SIG-M5 treated with dmso at 0.1 percent for 504 hours (cell line): ENCODE results near the gene TARP.

Source experiments
- DNase-seq: peaks from one replicate; lab custom pipeline; 2025; ENCODE audit not compliant: unreplicated experiment; lab: John Stamatoyannopoulos, UW

The TARP gene

GRCh38 chr7:38220452-38220851, 53.0 kb downstream of the TARP start:
- no peak for DNase-seq

GRCh38 chr7:38217672-38218071, 55.8 kb downstream of the TARP start:
- DNase-seq: no peak

GRCh38 chr7:38215735-38216670, 57.4 kb downstream of the TARP start:
- DNase-seq: peak; percentile 86

GRCh38 chr7:38215115-38215514, 58.3 kb downstream of the TARP start:
- DNase-seq: no peak

- DNase-seq: no peak
Observed at GRCh38 chr7:38211940-38212339, 61.5 kb downstream of the TARP start.

GRCh38 chr7:38211486-38211885, 62.0 kb downstream of the TARP start:
- no peak for DNase-seq
